RCC 7860 (cell line): Measurements from ENCODE around the gene FHOD3.

Source experiments
- DNase-seq: peaks from one replicate; pipeline ENCODE4 v3.0.0-alpha.2; 2015; ENCODE audit warnings: low spot score
- FAIRE-seq: peaks from 2 replicates; lab custom pipeline; 2012; peaks lifted over from hg19 to GRCh38; lab: Jason Lieb, UNC

Gene FHOD3

DNA sequence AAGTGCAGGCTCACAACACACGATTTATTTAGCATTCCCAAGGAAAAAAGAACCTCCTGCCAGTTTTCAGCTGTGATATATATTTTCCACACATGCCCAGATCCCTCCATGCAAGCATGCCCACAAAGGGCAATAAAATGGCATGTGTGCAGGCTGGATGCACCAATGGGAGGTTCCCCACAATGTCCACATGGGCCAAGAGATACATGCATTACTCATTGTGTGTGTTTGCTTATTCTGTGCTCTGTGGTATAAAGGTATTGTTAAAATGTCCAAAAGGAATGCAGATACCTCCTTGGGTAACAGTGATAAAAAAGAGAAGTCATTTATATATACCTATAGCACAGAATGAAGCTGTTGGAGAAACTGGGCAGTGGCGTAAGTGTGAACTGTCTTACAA is 207.4 kb downstream of the FHOD3 start:
- DNase-seq: no peak

DNA sequence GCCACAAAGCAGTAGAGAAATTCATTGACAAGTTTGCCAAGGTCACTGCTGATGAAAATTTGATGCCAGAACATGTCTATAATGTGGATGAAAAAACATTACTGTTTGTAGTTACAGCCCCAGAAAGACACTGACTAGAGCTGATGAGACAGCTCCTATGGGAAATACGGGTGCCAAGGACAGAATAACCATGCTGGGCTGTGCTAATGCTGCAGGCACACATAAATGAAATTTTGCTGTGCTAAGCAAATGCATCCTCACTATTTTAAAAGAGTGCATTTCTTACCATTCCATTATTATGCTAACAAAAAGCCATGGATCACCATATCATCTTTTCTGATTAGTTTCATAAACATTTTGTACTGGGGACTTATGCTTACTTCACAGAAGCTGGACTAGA is 208.2 kb downstream of the FHOD3 start:
- FAIRE-seq (no peak), DNase-seq (no peak)

More for the DNA sequence above, 207.4 kb downstream of the FHOD3 start:
- FAIRE-seq: no peak

- FAIRE-seq (no peak), DNase-seq (no peak)
Measured at GRCh38 chr18:36509646-36510197, 212.2 kb downstream of the FHOD3 start.

DNA sequence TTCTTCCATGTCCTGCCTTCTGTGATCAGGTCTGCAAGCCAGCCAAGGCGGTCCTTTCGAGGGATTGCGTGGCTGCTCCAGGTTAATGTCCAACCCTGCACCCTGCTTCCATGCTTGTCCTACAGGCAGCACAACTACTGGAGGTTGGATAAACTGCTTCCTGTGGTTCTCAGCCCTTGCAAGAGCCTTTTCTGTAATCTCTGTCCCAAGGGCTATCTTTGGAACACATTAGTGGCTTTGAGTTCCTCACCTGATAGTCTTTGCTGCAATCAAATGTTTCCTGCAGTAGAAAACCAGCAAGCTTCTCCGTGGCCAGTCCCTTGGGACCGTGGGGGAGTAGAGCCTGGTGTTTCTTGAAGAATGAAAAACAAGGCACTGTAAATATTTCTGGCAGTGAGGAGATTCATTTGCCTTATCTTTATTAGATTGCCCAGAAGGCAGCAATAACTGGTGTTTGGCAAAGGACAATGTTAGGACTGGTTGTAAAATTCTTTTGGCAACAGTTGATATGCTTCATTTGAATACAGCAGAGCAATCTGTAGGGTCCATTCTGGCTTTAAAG is 214.4 kb downstream of the FHOD3 start:
- no peak for DNase-seq
- FAIRE-seq: no peak

- no peak for DNase-seq
- no peak for FAIRE-seq
Measured at GRCh38 chr18:36513556-36513955, 216.0 kb downstream of the FHOD3 start.

DNA sequence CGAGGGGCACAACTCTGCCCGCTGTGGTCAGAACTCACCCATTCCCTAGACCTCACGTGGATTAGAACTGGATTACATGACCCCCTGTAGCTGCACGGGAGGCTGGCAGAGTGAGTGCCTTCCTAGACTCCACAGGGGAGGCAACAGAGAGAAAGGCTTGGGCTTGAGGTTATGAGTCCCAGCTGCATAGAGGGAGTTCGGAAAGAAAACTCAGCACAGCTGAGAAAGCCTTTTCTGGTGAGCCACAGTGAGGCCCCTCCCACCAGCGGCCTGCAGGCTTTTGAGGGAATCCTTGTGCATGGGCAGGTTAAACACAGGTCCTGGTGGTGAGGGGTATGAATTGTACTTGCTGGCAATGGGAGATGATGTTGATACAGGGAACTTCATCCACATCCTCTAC is 217.3 kb downstream of the FHOD3 start:
- DNase-seq (no peak), FAIRE-seq (no peak)

GRCh38 chr18:36516258-36516657 is 218.7 kb downstream of the FHOD3 start:
- DNase-seq (no peak), FAIRE-seq (no peak)

DNA sequence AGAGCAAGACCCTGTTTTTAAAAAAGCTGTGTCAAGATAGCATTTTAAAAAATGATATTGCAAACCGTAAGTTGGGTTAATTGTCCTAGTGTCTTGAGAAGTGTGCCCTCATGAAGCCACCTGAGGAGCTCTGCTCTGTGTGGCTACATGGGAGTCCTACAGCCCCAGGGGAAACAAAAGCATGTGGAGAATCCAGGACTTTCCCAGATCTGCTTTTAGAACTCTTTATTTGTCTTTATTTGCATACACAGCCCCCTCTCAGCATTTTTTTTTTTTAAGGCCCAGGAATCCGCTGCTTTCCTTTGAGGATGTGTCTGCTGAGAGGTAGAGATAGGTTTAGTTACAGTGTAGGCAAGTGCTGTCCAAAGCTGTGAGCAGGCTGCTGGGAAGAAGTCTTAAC is 219.2 kb downstream of the FHOD3 start:
- FAIRE-seq: no peak
- DNase-seq: no peak

DNA sequence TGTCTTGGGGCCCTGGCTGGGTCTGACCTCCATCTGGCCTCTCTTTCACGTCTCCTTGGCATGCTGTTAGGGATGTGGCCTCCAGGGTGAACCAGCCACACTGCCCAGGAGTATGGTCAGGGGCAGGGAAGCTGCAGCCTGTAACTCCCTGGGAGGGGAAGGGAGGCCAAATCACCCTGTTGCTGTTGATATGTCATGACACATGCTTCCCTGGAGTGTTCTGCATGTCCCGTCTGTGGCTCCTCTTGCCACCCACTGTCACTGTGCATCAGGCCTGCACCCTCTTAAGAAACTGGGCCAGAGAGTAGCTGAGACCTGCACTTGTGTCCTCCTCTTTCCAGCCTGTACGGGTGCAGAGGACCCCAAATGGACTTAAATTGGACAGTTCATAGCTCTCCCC is 221.3 kb downstream of the FHOD3 start:
- FAIRE-seq: peak; percentile 56

GRCh38 chr18:36519358-36519757 is 221.8 kb downstream of the FHOD3 start:
- FAIRE-seq (peak; percentile 83), DNase-seq (peak; percentile 66)

More for the DNA sequence above, 221.3 kb downstream of the FHOD3 start:
- DNase-seq: peak; percentile 62

DNA sequence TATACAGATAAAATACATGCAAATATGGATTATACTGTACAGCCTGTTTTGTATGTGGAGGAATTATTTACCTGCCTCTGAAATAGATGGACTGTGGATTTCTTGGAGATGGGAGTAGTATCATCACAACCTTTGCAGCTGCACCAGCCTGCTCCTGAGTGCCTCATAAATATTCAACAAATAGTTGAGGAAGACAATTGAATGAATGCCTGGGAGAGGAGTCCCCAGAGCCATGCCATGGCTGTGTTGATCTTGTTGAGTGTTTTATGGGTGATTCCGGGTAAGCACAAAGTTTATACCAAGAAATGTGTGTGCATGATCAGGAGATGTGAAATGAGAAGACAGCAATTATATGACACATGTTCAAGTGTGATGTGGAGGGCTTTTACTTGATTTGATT is 225.0 kb downstream of the FHOD3 start:
- FAIRE-seq (no peak), DNase-seq (no peak)

- no peak for DNase-seq
- FAIRE-seq: no peak
Measured at GRCh38 chr18:36525913-36526312, 228.4 kb downstream of the FHOD3 start.

DNA sequence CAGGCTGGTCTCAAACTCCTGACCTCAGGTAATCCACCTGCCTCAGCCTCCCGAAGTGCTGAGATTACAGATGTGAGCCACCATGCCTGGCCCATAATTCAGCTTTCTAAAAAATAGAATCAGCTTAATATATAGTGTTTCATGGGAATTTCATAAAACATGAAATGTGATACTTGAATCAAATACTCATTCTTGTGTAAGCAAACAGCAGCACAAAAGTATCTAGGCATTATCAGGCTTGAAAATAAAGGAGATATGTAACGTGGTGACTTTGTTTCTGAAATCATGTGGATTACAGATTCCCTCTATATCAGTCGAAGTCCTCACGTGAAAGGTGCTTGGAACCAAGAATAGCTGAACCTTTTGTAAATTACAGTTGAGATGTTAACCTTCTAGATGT is 229.1 kb downstream of the FHOD3 start:
- no peak for FAIRE-seq
- DNase-seq: no peak

DNA sequence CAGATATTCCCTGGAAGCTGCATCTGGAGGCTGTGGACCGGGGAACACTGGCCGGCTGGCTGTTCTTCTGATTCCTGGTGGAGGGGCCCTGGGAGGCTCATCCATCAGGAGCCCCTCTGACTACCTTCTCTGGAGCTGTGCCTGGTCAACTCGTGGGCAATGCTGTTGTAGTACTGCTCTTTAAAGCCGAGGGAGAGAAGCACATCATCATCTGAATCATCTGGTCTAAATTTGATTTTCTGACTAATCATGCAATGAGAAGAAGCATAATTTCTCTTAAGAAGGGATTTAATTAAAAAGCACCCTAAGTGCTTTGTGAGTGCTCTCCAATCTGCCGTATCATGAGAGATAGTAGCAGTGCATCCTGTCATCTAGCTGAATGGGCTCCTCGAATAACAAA is 229.5 kb downstream of the FHOD3 start:
- DNase-seq: no peak
- no peak for FAIRE-seq

DNA sequence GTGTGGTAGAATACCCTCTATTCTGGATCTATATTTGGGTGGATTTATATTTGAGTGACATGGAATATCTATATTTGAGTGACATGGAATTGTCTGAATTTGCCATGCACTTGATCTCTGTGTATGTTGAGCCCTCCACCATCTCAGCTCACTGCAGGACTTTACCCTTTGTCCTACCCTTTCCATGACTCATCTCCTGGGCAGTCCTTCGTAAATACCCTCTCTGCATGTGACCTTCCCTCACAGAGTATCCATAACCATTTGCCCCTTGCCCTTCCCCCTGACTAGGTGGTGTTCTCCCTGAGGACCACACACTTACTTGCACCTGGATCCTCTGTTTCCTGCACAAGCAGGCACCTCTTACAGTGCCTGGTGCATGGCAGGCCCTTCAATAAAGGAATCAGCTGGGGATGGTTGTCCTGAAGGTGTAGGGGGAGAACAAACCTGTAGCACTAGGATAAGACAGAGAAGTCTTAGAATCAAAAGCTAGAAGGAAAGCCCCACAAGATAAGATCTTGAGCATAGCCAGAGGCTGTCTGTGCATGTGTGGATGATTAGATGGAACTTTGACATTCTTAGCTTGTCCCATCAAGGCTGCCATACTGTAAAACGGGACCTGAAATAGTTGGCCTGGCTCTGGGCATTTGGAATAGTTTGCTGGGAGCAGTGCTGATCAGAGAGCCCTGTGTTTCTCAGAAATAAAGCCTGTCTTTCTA is 230.4 kb downstream of the FHOD3 start:
- no peak for FAIRE-seq

GRCh38 chr18:36529747-36530146 is 232.2 kb downstream of the FHOD3 start:
- FAIRE-seq (no peak), DNase-seq (no peak)

More for the DNA sequence above, 230.4 kb downstream of the FHOD3 start:
- no peak for DNase-seq

- no peak for FAIRE-seq
- DNase-seq: no peak
Measured at GRCh38 chr18:36530676-36531405, 233.3 kb downstream of the FHOD3 start.

DNA sequence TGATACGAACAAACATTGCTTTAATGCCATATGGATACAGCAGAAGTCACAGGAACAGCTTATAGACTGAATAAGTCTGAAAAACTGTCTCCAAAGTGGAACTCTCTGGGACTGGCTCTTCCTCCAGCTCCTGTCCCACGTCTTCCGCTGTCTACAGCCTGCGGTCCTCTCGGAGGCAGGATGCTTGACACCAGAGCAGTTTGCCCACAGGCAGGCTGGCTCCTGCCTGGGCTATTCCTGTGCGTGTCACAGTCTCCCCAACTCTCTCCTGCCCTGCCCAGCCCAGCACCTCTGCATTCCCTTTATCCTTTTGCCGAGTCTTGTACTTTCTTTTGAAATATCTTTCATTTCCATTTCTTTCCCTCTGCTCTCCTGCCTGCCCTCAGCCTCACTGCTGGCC is 234.1 kb downstream of the FHOD3 start:
- FAIRE-seq (no peak), DNase-seq (no peak)

GRCh38 chr18:36532394-36532793 is 234.9 kb downstream of the FHOD3 start:
- no peak for FAIRE-seq
- DNase-seq: no peak

GRCh38 chr18:36532815-36533214 is 235.3 kb downstream of the FHOD3 start:
- DNase-seq: no peak
- FAIRE-seq: no peak

GRCh38 chr18:36533446-36534153 is 236.1 kb downstream of the FHOD3 start:
- no peak for FAIRE-seq

More at GRCh38 chr18:36533446-36534153, 236.1 kb downstream of the FHOD3 start:
- DNase-seq: no peak
